BJ (cell line): ENCODE results near the gene DIP2A. TPM values are rescaled to one million over a fixed set of nuclear protein-coding genes. Genes with fewer than 3 reads are reported as not detected.

Experiments
- CTCF ChIA-PET: fragments of 350-600 bp; formaldehyde crosslinking; extraction: SDS; loops from one replicate; lab custom pipeline; 2021; ENCODE audit warnings: antibody characterized with exemption, inconsistent platforms; lab: Yijun Ruan, JAX
- POLR2A ChIA-PET: fragments of 300-600 bp; sonication (Branson Sonifier 250); formaldehyde crosslinking; extraction: SDS; loops from one replicate; lab custom pipeline; 2021; ENCODE audit warnings: antibody characterized with exemption; lab: Charles Lee
- DNase-seq: peaks from one replicate; pipeline ENCODE4 v3.0.0-alpha.2; 2011; ENCODE audit warnings: low read depth
- H3K27me3 ChIP-seq: 2 replicates; pipeline ENCODE4 v1.6.0; 2011; ENCODE audit warnings: low read length; ENCODE audit not compliant: control insufficient read depth, insufficient read depth
- H3K36me3 ChIP-seq: 2 replicates; pipeline ENCODE4 v1.5.1; 2011; ENCODE audit warnings: low read length; ENCODE audit not compliant: control insufficient read depth, insufficient read depth
- H3K4me3 ChIP-seq: 2 replicates; pipeline ENCODE4 v1.5.1; 2011; ENCODE audit warnings: low read depth, mild to moderate bottlenecking, control low read depth, low read length
- polyA plus RNA-seq: library from polyadenylated mRNA; depleted of rRNA; stranded (reverse); fragments of >200 nt; gene quantifications from 2 replicates; pipeline ENCODE4 v1.2.3, GENCODE V29; 2011
- TF ChIP-seq, protein P1 (sequence below): IDR thresholded peaks from 2 replicates; pipeline ENCODE4 v1.5.1; 2011; ENCODE audit warnings: low read depth, mild to moderate bottlenecking, control low read depth, inconsistent platforms, low read length, moderate library complexity; ENCODE audit not compliant: insufficient read depth

The DIP2A gene
- polyA plus RNA-seq, 1 experiment, result 18.7 TPM

DNA sequence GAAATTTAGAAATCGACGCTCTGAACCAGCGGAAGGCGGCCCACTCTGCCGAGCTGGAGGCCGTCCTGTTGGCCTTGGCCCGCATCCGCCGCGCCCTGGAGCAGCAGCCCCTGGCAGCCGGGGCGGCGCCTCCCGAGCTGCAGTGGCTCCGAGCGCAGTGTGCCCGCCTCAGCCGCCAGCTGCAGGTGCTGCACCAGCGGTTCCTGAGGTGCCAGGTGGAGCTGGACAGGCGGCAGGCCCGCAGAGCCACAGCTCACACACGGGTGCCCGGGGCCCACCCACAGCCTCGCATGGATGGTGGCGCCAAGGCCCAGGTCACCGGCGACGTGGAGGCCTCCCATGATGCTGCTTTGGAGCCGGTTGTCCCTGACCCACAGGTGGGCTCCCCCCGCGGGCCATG, 47.0 kb upstream of the DIP2A start:
- peaks cover 18% of the 10 kb centered on the region for H3K36me3 ChIP-seq
- ChIA-PET POLR2A (no interaction called here), CTCF (interaction anchor here (0.7 kb wide), 1 partner anchor 9 kb away, joined by 3 read pairs; no protein-coding TSS in a partner anchor)
- no peaks in the 10 kb centered on the region for H3K27me3 ChIP-seq
- H3K4me3 ChIP-seq, result no peak overlapping the region
- TF ChIP-seq, protein P1, sequence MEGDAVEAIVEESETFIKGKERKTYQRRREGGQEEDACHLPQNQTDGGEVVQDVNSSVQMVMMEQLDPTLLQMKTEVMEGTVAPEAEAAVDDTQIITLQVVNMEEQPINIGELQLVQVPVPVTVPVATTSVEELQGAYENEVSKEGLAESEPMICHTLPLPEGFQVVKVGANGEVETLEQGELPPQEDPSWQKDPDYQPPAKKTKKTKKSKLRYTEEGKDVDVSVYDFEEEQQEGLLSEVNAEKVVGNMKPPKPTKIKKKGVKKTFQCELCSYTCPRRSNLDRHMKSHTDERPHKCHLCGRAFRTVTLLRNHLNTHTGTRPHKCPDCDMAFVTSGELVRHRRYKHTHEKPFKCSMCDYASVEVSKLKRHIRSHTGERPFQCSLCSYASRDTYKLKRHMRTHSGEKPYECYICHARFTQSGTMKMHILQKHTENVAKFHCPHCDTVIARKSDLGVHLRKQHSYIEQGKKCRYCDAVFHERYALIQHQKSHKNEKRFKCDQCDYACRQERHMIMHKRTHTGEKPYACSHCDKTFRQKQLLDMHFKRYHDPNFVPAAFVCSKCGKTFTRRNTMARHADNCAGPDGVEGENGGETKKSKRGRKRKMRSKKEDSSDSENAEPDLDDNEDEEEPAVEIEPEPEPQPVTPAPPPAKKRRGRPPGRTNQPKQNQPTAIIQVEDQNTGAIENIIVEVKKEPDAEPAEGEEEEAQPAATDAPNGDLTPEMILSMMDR, result no peak
- DNase-seq, result no peak

DNA sequence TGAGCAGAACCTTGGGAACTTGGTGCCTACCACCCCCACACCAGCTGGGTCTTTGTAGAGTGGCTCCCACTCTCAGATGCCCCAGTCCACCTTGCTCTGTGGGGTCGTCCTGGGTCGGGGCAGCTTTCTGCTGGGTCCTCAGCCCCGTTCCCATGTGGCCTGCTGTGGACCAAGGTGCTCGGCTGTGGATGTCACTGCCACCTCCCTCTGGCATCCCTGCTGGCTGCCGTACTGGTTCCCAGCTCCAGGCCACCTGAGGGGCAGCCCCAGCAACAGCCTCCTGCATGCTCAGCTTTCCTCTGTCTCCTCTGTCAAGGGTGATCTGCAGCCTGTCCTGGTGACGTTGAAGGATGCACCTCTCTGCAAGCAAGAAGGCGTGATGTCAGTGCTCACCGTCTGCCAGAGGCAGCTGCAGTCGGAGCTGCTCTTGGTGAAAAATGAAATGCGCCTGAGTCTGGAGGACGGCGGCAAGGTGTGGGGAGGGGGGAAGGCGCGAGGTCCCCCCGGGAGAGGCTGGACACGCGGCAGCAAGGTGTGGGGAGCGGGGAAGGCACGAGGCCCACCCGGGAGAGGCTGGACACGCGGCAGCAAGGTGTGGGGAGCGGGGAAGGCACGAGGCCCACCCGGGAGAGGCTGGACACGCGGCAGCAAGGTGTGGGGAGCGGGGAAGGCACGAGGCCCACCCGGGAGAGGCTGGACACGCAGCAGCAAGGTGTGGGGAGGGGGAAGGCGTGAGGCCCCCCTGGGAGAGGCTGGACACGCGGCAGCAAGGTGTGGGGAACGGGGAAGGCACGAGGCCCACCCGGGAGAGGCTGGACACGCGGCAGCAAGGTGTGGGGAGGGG, 45.9 kb upstream of the DIP2A start:
- DNase-seq, result no peak
- TF ChIP-seq, protein P1, result no peak
- H3K36me3 ChIP-seq, result peaks cover 19% of the 10 kb centered on the region
- no peaks in the 10 kb centered on the region for H3K27me3 ChIP-seq
- H3K4me3 ChIP-seq, result no peak overlapping the region
- POLR2A ChIA-PET, result no interaction called here
- CTCF ChIA-PET, result interaction anchor here (0.5 to 0.7 kb wide), 2 partner anchors 10 to 54 kb away, joined by 3 read pairs; no protein-coding TSS in a partner anchor

DNA sequence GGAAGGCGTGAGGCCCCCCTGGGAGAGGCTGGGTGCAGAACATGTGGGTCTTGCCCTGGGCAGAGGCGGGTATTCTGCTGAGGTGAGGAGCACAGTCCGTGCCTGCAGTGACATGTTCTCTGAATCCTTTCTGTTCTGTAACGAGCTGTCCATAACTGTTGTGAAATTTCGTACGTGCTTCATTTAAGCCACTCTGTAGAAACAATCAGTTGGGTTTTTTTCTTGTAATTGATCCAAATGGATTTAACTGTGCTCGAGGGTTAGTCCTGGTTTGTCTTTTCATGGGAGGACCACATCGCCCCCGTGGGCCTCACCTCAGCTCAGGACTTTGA, 45.4 kb upstream of the DIP2A start:
- Histone ChIP-seq H3K4me3 (no peak overlapping the region), H3K27me3 (no peaks in the 10 kb centered on the region), H3K36me3 (peaks cover 19% of the 10 kb centered on the region)
- TF ChIP-seq, protein P1, result no peak
- DNase-seq, result no peak
- ChIA-PET POLR2A (no interaction called here), CTCF (no interaction called here)

DNA sequence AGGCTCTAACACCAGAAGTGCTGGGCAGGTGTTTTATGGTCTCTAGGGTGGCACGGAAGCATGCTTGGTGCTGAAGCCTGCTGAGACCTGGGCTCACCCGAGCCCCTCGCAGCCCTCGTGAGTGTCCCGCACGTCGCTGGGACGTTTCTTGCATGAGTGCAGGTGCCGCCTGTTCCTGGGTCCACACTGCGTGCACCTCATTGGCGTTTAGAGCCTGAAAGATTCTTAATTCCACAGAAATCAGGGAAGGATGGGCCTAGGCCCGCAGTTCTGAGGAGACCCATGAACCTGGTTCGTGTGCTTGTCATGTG, 43.8 kb upstream of the DIP2A start:
- POLR2A ChIA-PET, result no interaction called here
- Histone ChIP-seq H3K36me3 (peaks cover 21% of the 10 kb centered on the region), H3K27me3 (no peaks in the 10 kb centered on the region), H3K4me3 (no peak overlapping the region)
- CTCF ChIA-PET, result no interaction called here
- TF ChIP-seq, protein P1, result no peak
- DNase-seq, result no peak

DNA sequence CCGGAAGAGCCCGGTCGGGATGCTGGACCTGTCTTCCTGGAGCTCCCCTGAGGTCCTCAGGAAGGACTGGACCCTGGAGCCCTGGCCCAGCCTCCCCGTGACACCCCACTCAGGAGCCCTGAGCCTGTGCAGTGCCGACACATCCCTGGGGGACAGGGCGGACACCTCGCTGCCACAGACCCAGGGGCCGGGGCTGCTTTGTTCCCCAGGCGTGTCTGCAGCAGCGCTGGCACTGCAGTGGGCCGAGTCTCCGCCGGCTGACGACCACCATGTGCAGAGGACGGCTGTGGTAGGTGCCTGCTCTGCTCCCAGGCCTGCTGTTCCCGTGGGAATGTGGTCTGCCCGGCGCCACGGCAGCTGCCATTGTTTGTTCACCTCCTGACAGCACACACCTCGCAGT, 42.1 kb upstream of the DIP2A start:
- no peak for DNase-seq
- TF ChIP-seq, protein P1, result no peak
- Histone ChIP-seq H3K27me3 (no peaks in the 10 kb centered on the region), H3K4me3 (no peak overlapping the region), H3K36me3 (peaks cover 17% of the 10 kb centered on the region)
- ChIA-PET POLR2A (no interaction called here), CTCF (no interaction called here)
